AG10803 (cell line): Measurements from ENCODE around the gene SLC25A18.
"Not testable (repeated sequence)": the region's sequence is repeated elsewhere in the genome, so short reads cannot be mapped to it uniquely, and the experiment has no call there.

ENCODE experiments used
- DNase-seq: peaks from one replicate; pipeline ENCODE4 v3.0.0; 2010; ENCODE audit warnings: low read depth
- H3K4me3 ChIP-seq: 2 replicates; pipeline ENCODE4 v1.5.1; 2011; ENCODE audit warnings: mild to moderate bottlenecking, low read length, control low read depth
- TF ChIP-seq, protein P1 (sequence below): conservative IDR thresholded peaks from 2 replicates; pipeline ENCODE4 v1.5.1; 2011; ENCODE audit warnings: mild to moderate bottlenecking, low read length, control low read depth, inconsistent platforms

SLC25A18 gene, protein sequence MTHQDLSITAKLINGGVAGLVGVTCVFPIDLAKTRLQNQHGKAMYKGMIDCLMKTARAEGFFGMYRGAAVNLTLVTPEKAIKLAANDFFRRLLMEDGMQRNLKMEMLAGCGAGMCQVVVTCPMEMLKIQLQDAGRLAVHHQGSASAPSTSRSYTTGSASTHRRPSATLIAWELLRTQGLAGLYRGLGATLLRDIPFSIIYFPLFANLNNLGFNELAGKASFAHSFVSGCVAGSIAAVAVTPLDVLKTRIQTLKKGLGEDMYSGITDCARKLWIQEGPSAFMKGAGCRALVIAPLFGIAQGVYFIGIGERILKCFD

DNA sequence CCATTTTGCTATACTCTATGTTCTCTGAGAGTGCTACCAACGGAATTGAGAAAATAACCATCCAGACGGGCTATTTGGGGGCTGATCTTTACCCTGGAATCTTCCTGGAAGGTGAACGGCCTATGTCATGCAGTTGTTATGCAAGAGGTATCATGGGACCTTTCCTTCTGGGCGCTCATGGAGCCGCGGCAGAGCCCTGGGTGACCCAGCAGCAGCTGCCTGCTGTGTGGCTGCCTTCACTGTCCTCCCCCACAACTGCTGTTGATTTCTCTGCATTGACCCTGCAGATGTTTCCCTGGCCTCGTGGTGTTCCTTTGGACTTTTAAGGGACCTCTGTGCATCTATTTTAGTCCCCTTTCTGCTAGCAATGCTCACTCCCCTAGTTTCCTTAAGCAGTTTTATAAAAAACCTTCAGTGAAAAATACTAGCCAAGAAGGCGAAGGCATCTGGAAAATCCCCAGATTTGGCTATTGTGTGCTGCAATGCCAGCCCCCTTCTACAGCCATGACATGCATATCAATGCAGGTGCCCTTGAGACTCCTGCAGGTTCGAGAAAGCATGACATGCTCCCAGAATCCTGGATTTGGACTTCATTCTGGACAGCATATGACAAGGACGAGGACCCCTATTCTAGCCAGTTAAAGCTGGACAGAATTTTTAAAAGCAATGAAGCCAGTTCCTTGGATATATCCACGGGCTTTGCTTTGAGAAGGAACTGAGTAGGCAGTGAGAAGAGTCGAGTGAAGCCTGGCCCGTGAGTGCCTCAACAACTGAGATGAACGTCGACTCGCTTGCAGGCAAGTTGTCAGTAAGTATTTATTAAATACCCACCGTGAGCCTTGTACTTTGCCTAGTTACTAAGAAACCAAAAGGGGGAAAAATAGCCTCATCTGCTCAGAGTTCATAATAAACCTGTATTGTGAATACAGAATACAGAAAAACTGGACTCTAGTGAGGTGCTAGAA is at the start of gene SLC25A18:
Gene SLC25A18 (plus strand): TSS at position 593 of the 965 bp plus-strand sequence. CDS start 16,447 bp downstream, outside the sequence.
- H3K4me3 ChIP-seq: no peak within 1 kb of the TSS
- peak; percentile 29 for DNase-seq
- TF ChIP-seq, protein P1, sequence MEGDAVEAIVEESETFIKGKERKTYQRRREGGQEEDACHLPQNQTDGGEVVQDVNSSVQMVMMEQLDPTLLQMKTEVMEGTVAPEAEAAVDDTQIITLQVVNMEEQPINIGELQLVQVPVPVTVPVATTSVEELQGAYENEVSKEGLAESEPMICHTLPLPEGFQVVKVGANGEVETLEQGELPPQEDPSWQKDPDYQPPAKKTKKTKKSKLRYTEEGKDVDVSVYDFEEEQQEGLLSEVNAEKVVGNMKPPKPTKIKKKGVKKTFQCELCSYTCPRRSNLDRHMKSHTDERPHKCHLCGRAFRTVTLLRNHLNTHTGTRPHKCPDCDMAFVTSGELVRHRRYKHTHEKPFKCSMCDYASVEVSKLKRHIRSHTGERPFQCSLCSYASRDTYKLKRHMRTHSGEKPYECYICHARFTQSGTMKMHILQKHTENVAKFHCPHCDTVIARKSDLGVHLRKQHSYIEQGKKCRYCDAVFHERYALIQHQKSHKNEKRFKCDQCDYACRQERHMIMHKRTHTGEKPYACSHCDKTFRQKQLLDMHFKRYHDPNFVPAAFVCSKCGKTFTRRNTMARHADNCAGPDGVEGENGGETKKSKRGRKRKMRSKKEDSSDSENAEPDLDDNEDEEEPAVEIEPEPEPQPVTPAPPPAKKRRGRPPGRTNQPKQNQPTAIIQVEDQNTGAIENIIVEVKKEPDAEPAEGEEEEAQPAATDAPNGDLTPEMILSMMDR: peak; percentile 24; the same call in 1 of the 2 replicates

DNA sequence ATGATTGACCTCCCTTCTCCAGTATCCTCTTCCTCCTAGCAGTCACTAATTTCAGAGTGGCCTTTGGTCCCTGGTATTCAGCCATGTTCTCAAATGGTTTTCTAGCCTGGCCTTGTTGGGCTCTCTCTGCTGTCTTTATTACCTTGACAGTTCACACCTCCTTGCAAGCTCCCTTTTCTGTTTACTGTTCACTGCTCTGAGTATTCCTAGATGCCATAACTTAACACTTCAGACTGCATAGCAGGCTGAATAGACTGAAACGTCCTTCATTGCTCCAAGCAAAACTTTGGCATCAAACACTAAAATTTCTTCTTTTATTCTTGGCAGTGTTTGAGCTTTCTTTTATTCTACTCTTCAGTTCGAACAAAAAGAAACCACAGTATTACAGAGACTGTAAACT is 49.7 kb upstream of the SLC25A18 start:
- TF ChIP-seq, protein P1: no peak
- no peak for DNase-seq
- H3K4me3 ChIP-seq: no peak overlapping the region

DNA sequence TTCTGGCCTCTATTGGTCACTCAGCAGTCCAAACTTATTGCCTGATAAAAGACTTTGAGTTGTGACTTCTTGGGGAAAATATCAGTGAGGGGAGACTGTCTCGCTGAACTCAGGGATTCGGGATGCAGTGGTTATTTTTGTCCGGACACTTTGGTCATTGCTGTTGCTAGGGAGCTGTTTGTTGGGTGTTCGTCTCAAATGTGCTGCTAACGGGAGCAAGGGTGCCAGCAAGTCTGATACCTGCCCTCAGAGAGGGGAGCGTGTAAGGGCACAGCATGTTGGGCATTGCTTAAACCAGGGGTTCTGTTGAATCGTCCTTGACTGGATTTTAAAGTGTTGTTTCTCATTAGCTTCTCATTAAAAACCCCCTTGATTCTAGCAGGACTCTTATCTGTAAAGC is 49.2 kb upstream of the SLC25A18 start:
- no peak for DNase-seq
- no peak overlapping the region for H3K4me3 ChIP-seq
- TF ChIP-seq, protein P1: no peak

DNA sequence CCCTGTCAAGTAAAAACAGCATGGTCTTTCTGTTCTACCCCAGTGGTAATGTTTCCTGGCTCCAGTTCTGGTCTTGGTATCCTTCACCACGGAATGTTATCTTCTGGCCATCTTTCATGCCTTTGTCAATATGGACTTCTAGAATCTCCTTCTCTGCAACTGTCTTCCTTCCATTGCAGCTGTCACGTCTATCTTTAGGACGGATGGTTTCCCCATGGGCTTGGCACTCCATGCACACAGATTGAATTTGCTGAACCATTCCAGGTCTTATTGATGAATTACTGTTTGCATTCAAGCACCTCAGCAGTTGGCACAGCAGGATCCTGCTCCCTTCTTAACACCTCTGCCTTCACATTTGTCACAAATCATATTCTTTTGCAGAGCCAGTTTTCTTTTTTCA is 44.9 kb upstream of the SLC25A18 start:
- H3K4me3 ChIP-seq: no peak overlapping the region
- no peak for DNase-seq
- TF ChIP-seq, protein P1: no peak

DNA sequence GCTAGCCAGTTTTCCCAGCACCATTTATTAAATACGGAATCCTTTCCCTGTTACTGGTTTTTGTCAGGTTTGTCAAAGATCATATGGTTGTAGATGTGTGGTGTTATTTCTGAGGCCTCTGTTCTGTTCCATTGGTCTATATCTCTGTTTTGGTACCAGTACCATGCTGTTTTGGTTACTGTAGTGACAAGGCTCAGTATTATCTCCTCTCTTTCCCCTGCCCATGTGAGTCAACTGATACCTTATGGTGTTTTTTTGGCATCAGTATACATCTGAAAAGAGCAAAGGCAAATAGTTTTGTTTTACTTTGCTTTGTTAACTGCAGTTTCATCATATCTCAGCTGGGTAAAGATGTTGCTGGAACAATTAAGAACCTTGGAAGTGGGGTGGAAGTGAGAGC is 41.3 kb upstream of the SLC25A18 start:
- not testable (repeated sequence) for H3K4me3 ChIP-seq

DNA sequence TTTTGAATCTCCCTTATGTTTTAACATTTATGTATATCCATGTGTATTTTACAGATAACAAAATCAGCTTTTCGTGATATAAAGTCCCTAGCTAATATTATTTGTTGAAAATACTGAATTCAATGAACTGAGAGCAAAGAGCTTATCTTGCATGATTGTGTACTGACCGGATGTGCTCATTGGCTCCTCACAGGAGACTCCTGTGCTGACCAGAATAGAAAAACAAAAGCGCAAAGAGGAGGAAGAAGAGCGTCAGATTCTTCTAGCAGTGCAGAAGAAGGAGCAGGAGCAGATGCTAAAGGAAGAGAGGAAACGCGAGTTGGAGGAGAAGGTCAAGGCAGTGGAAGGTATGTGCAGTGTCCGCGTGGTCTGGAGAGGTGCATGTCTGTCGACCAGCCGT is 39.4 kb upstream of the SLC25A18 start:
- no peak overlapping the region for H3K4me3 ChIP-seq

More for the DNA sequence above, 41.3 kb upstream of the SLC25A18 start:
- DNase-seq: not testable (repeated sequence)

DNA sequence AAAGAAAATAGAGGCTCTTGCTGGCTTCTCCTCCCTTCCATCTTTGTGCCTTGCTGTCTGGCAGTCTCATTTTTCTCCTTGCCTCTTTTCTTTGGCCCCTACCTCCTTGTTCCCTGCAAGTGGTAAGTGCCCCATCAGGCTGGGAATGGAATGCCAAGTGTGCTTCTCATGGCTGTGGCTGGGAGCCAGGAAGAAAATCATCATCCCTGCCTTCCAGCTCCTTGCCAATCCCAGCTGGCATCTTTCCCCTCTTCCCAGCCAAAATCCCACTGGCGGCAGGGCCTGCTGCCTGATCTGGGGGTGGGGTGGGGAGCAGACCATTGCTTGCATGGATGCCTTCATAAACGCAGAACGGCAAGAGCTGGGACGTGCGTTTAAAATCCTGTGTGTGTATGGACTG is 27.0 kb upstream of the SLC25A18 start:
- DNase-seq: peak; percentile 37
- no peak overlapping the region for H3K4me3 ChIP-seq
- TF ChIP-seq, protein P1: no peak

More for the DNA sequence above, 39.4 kb upstream of the SLC25A18 start:
- TF ChIP-seq, protein P1: no peak
- DNase-seq: no peak
